HL-60/S4 (cell line): Measurements from ENCODE around the gene VNN1.
"Not testable (repeated sequence)": the region's sequence is repeated elsewhere in the genome, so short reads cannot be mapped to it uniquely, and the experiment has no call there.

Source experiments
- in situ Hi-C: fragments of 300-500 bp; cut with MboI; formaldehyde crosslinking; loops from 2 replicates; pipeline ENCODE4 v1.14.3; 2022; ENCODE audit warnings: low sequenced_read_pairs

The VNN1 gene

GRCh38 chr6:132725471-132725870 is 11.6 kb upstream of the VNN1 start:
- in situ Hi-C loops, result no loop called here

GRCh38 chr6:132719736-132720448 is 6.0 kb upstream of the VNN1 start:
- in situ Hi-C loops, result no loop called here

- in situ Hi-C loops, result no loop called here
Observed at GRCh38 chr6:132715881-132716637, 2.2 kb upstream of the VNN1 start.

GRCh38 chr6:132715204-132715603 is 1.3 kb upstream of the VNN1 start:
- in situ Hi-C loops, result no loop called here

- in situ Hi-C loops, result no loop called here
Observed at GRCh38 chr6:132714160-132714559, 305 bp upstream of the VNN1 start.

- in situ Hi-C loops, result no loop called here
Observed at GRCh38 chr6:132712366-132712765, 1.5 kb downstream of the VNN1 start.

GRCh38 chr6:132708771-132709170 is 5.1 kb downstream of the VNN1 start:
- in situ Hi-C loops, result no loop called here

- in situ Hi-C loops, result no loop called here
Observed at GRCh38 chr6:132708002-132708401, 5.9 kb downstream of the VNN1 start.

- in situ Hi-C loops, result not testable (repeated sequence)
Observed at GRCh38 chr6:132706756-132707155, 7.1 kb downstream of the VNN1 start.

GRCh38 chr6:132703936-132704335 is 9.9 kb downstream of the VNN1 start:
- in situ Hi-C loops, result no loop called here

GRCh38 chr6:132698608-132699007 is 15.2 kb downstream of the VNN1 start:
- in situ Hi-C loops, result no loop called here

- in situ Hi-C loops, result no loop called here
Observed at GRCh38 chr6:132695773-132696172, 18.1 kb downstream of the VNN1 start.

- in situ Hi-C loops, result no loop called here
Observed at GRCh38 chr6:132693478-132693877, 20.4 kb downstream of the VNN1 start.

GRCh38 chr6:132690678-132691077 is 23.2 kb downstream of the VNN1 start:
- in situ Hi-C loops, result no loop called here

GRCh38 chr6:132687306-132687705 is 26.5 kb downstream of the VNN1 start:
- in situ Hi-C loops, result no loop called here

GRCh38 chr6:132686531-132686930 is 27.3 kb downstream of the VNN1 start:
- in situ Hi-C loops, result no loop called here

GRCh38 chr6:132685009-132685408 is 28.8 kb downstream of the VNN1 start:
- in situ Hi-C loops, result no loop called here

- in situ Hi-C loops, result no loop called here
Observed at GRCh38 chr6:132684272-132684671, 29.6 kb downstream of the VNN1 start.

GRCh38 chr6:132683543-132683942 is 30.3 kb downstream of the VNN1 start:
- in situ Hi-C loops, result no loop called here

GRCh38 chr6:132679094-132679493 is 34.8 kb downstream of the VNN1 start:
- in situ Hi-C loops, result not testable (repeated sequence)

GRCh38 chr6:132675749-132676148 is 38.1 kb downstream of the VNN1 start:
- in situ Hi-C loops, result no loop called here

- in situ Hi-C loops, result no loop called here
Observed at GRCh38 chr6:132675002-132675401, 38.9 kb downstream of the VNN1 start.
